H9 (cell line): ENCODE data around the gene CEP68. TPM values are rescaled to one million over a fixed set of nuclear protein-coding genes. Genes with fewer than 3 reads are reported as not detected.

Experiments
- DNase-seq: peaks from one replicate; pipeline ENCODE4 v3.0.0-alpha.2; 2017
- H2AFZ ChIP-seq: one replicate; pipeline ENCODE4 v1.6.1; 2013; ENCODE audit warnings: mild to moderate bottlenecking, low read length, control low read depth, moderate library complexity
- H2AK5ac ChIP-seq: 2 replicates; pipeline ENCODE4 v1.6.1; 2013; ENCODE audit warnings: low read length, control low read depth, mixed read lengths; ENCODE audit not compliant: insufficient read length
- H2BK120ac ChIP-seq: one replicate; pipeline ENCODE4 v1.6.1; 2013; ENCODE audit warnings: low read depth, mild to moderate bottlenecking, low read length, control low read depth, inconsistent platforms; ENCODE audit not compliant: poor library complexity, severe bottlenecking
- H2BK12ac ChIP-seq: 2 replicates; pipeline ENCODE4 v1.6.1; 2013; ENCODE audit warnings: low read length, control low read depth, mixed read lengths, low read depth; ENCODE audit not compliant: insufficient read length
- H2BK15ac ChIP-seq: 2 replicates; pipeline ENCODE4 v1.6.1; 2013; ENCODE audit warnings: low read depth, low read length, control low read depth
- H2BK20ac ChIP-seq: one replicate; pipeline ENCODE4 v1.6.1; 2013; ENCODE audit warnings: low read depth, mild to moderate bottlenecking, low read length, control low read depth, inconsistent platforms; ENCODE audit not compliant: poor library complexity, severe bottlenecking
- H2BK5ac ChIP-seq: 2 replicates; pipeline ENCODE4 v1.6.1; 2013; ENCODE audit warnings: low read length, control low read depth, mixed read lengths; ENCODE audit not compliant: insufficient read length
- H3K14ac ChIP-seq: 2 replicates; pipeline ENCODE4 v1.6.1; 2013; ENCODE audit warnings: low read length, control low read depth; ENCODE audit not compliant: insufficient read depth
- H3K18ac ChIP-seq: 2 replicates; pipeline ENCODE4 v1.6.1; 2013; ENCODE audit warnings: low read depth, mild to moderate bottlenecking, mixed read lengths, low read length, control low read depth; ENCODE audit not compliant: insufficient read length
- H3K23ac ChIP-seq: 2 replicates; pipeline ENCODE4 v1.6.1; 2013; ENCODE audit warnings: low read length, control low read depth, mixed read lengths, low read depth; ENCODE audit not compliant: insufficient read length
- H3K23me2 ChIP-seq: 2 replicates; pipeline ENCODE4 v1.6.1; 2013; ENCODE audit warnings: low read depth, mild to moderate bottlenecking, mixed read lengths, low read length, control low read depth; ENCODE audit not compliant: insufficient read length, poor library complexity, severe bottlenecking
- H3K27ac ChIP-seq: 2 replicates; pipeline ENCODE4 v1.5.1; 2013; ENCODE audit warnings: low read length, control low read depth, mixed read lengths, low read depth; ENCODE audit not compliant: insufficient read length
- H3K27me3 ChIP-seq: 2 replicates; pipeline ENCODE4 v1.6.1; 2013; ENCODE audit warnings: low read length, control low read depth, inconsistent platforms; ENCODE audit not compliant: insufficient read depth
- H3K4ac ChIP-seq: 2 replicates; pipeline ENCODE4 v1.6.1; 2013; ENCODE audit warnings: low read depth, mild to moderate bottlenecking, control low read depth, inconsistent platforms, low read length, moderate library complexity
- H3K4me1 ChIP-seq: 2 replicates; pipeline ENCODE4 v1.6.1; 2013; ENCODE audit warnings: low read length, control low read depth, inconsistent platforms; ENCODE audit not compliant: insufficient read depth
- H3K4me2 ChIP-seq: 2 replicates; pipeline ENCODE4 v1.6.1; 2013; ENCODE audit warnings: low read length, control low read depth, mixed read lengths; ENCODE audit not compliant: insufficient read length, insufficient read depth
- H3K56ac ChIP-seq: 2 replicates; pipeline ENCODE4 v1.6.1; 2013; ENCODE audit warnings: low read depth, mild to moderate bottlenecking, mixed read lengths, low read length, control low read depth; ENCODE audit not compliant: insufficient read length
- H3K79me1 ChIP-seq: 2 replicates; pipeline ENCODE4 v1.6.1; 2013; ENCODE audit warnings: low read depth, mild to moderate bottlenecking, moderate library complexity, low read length, control low read depth, inconsistent platforms; ENCODE audit not compliant: insufficient read depth, poor library complexity, severe bottlenecking
- H3K79me2 ChIP-seq: 2 replicates; pipeline ENCODE4 v1.6.1; 2013; ENCODE audit warnings: low read length, control low read depth, inconsistent platforms; ENCODE audit not compliant: insufficient read depth
- H3K9ac ChIP-seq: 2 replicates; pipeline ENCODE4 v1.6.1; 2013; ENCODE audit warnings: low read length, control low read depth, mixed read lengths; ENCODE audit not compliant: insufficient read length; ENCODE audit errors: extremely low read depth
- H3K9me3 ChIP-seq: one replicate; pipeline ENCODE4 v1.6.1; 2013; ENCODE audit warnings: low read depth, low read length, inconsistent platforms; ENCODE audit not compliant: control insufficient read depth
- H3T11ph ChIP-seq: one replicate; pipeline ENCODE4 v1.6.1; 2013; ENCODE audit warnings: mild to moderate bottlenecking, low read length, control low read depth, inconsistent platforms
- H4K20me1 ChIP-seq: one replicate; pipeline ENCODE4 v1.6.1; 2013; ENCODE audit not compliant: control insufficient read depth, insufficient read length, insufficient read depth
- H4K5ac ChIP-seq: 2 replicates; pipeline ENCODE4 v1.6.1; 2013; ENCODE audit warnings: low read depth, mild to moderate bottlenecking, mixed read lengths, low read length, control low read depth; ENCODE audit not compliant: insufficient read length
- H4K8ac ChIP-seq: replicated peaks from 2 replicates; pipeline ENCODE4 v1.6.1; 2013; ENCODE audit warnings: low read length, control low read depth, mixed read lengths, low read depth; ENCODE audit not compliant: insufficient read length
- H4K91ac ChIP-seq: 2 replicates; pipeline ENCODE4 v1.6.1; 2013; ENCODE audit warnings: low read depth, mild to moderate bottlenecking, moderate library complexity, mixed read lengths, low read length, control low read depth; ENCODE audit not compliant: insufficient read length
- H3K27ac Mint-ChIP-seq, 3 experiments: 2 replicates in 2 of 3; 3 replicates in 1 of 3; pipeline ENCODE4 v1.8.0; 2020 to 2021; ENCODE audit warnings: mixed read lengths in 3 of 3, mild to moderate bottlenecking in 1 of 3, moderate library complexity in 1 of 3
- H3K27me3 Mint-ChIP-seq: 2 replicates; pipeline ENCODE4 v1.8.0; 2021; ENCODE audit warnings: low read depth, mild to moderate bottlenecking, moderate library complexity, mixed read lengths
- H3K36me3 Mint-ChIP-seq, 3 experiments: 2 replicates in 2 of 3; 3 replicates in 1 of 3; pipeline ENCODE4 v1.8.0; 2020 to 2021; ENCODE audit warnings: low read depth in 3 of 3, mixed read lengths in 3 of 3; ENCODE audit not compliant: insufficient read depth in 1 of 3
- H3K4me1 Mint-ChIP-seq, 2 experiments: 2 replicates each; pipeline ENCODE4 v1.8.0; 2020; ENCODE audit warnings: mixed read lengths in 2 of 2
- H3K4me3 Mint-ChIP-seq, 2 experiments: 2 replicates in 1 of 2; 3 replicates in 1 of 2; pipeline ENCODE4 v1.8.0; 2020 to 2021; ENCODE audit warnings: mild to moderate bottlenecking in 2 of 2, mixed read lengths in 2 of 2, moderate library complexity in 1 of 2
- H3K9me3 Mint-ChIP-seq, 2 experiments: 2 replicates in 1 of 2; 3 replicates in 1 of 2; pipeline ENCODE4 v1.8.0; 2020; ENCODE audit warnings: mild to moderate bottlenecking in 2 of 2, mixed read lengths in 2 of 2, moderate library complexity in 1 of 2
- WGBS: extraction: QIAGEN DNeasy Blood & Tissue Kit; methylation state at CpG from one replicate; pipeline ENCODE4 v1.1.7; 2013; ENCODE audit warnings: missing lambda C conversion rate, low lambda C conversion rate, mixed read lengths; ENCODE audit not compliant: insufficient read length; ENCODE audit errors: extremely low coverage; 5-methylcytosine and 5-hydroxymethylcytosine counted together
- total RNA-seq: library from RNA; stranded (reverse); gene quantifications from 2 replicates; pipeline ENCODE4 v1.2.1, GENCODE V29; 2021
- TF ChIP-seq, protein P1 (sequence below): fragments of 200-600 bp; sonication (generic); conservative IDR thresholded peaks from 3 replicates; pipeline ENCODE4 v1.8.0; 2021; ENCODE audit warnings: antibody characterized with exemption, mild to moderate bottlenecking

The CEP68 gene
- total RNA-seq, 1 experiment from 2014 or later: 20.2 TPM

DNA sequence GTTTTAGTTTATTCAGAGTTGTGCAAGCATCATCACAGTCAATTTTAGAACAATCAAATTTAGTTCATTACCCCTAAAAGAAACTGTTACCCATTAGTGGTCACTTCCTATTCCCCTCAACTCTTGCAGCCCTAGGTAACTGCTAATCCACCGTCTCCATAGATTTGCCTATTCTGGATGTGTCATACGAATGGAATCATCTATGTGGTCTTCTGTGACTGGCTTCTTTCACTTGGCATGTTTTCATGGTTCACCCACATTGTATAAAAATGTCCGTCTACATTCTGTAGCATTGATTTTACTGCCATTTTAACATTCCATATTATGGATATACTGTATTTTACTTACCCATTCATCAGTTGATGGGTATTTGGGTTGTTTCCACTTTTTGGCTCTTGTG, 5.3 kb upstream of the CEP68 start:
- no peak overlapping the region for H4K91ac ChIP-seq
- no peak for DNase-seq
- no peak overlapping the region for H3K23ac ChIP-seq
- Mint-ChIP-seq H3K9me3 (peaks cover 18 to 25% of the 10 kb centered on the region in 2 experiments), H3K4me1 (peaks cover 20 to 31% of the 10 kb centered on the region in 2 experiments), H3K27ac (no peak overlapping the region), H3K27me3 (peaks cover 9% of the 10 kb centered on the region), H3K36me3 (peaks cover 28 to 45% (median 42%) of the 10 kb centered on the region in 3 experiments), H3K4me3 (no peak overlapping the region)
- H3K79me2 ChIP-seq: no peaks in the 10 kb centered on the region
- no peak overlapping the region for H3K4me2 ChIP-seq
- no peak overlapping the region for H2BK12ac ChIP-seq
- no peak overlapping the region for H2AK5ac ChIP-seq
- H3K9me3 ChIP-seq: peaks cover 11% of the 10 kb centered on the region
- no peaks in the 10 kb centered on the region for H3K27me3 ChIP-seq
- H3K9ac ChIP-seq: no peak overlapping the region
- no peak overlapping the region for H2BK15ac ChIP-seq
- H2BK120ac ChIP-seq: no peak overlapping the region
- H4K5ac ChIP-seq: no peak overlapping the region
- no CpG with 5 or more reads among the region's 3 CpGs for WGBS
- TF ChIP-seq, protein P1, sequence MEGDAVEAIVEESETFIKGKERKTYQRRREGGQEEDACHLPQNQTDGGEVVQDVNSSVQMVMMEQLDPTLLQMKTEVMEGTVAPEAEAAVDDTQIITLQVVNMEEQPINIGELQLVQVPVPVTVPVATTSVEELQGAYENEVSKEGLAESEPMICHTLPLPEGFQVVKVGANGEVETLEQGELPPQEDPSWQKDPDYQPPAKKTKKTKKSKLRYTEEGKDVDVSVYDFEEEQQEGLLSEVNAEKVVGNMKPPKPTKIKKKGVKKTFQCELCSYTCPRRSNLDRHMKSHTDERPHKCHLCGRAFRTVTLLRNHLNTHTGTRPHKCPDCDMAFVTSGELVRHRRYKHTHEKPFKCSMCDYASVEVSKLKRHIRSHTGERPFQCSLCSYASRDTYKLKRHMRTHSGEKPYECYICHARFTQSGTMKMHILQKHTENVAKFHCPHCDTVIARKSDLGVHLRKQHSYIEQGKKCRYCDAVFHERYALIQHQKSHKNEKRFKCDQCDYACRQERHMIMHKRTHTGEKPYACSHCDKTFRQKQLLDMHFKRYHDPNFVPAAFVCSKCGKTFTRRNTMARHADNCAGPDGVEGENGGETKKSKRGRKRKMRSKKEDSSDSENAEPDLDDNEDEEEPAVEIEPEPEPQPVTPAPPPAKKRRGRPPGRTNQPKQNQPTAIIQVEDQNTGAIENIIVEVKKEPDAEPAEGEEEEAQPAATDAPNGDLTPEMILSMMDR: no peak
- no peak overlapping the region for H2BK5ac ChIP-seq
- peaks cover 3% of the 10 kb centered on the region; the same call in 1 of the 2 replicates for H3K4me1 ChIP-seq
- H3K4ac ChIP-seq: no peak overlapping the region
- no peak overlapping the region for H3K27ac ChIP-seq
- no peaks in the 10 kb centered on the region for H4K20me1 ChIP-seq
- H3K18ac ChIP-seq: no peak overlapping the region
- no peaks in the 10 kb centered on the region for H3K23me2 ChIP-seq
- H3K79me1 ChIP-seq: no peaks in the 10 kb centered on the region
- no peak overlapping the region for H3K56ac ChIP-seq
- H3T11ph ChIP-seq: no peak overlapping the region
- H3K14ac ChIP-seq: no peak overlapping the region
- H2BK20ac ChIP-seq: no peak overlapping the region
- H2AFZ ChIP-seq: no peak overlapping the region
- no peak overlapping the region for H4K8ac ChIP-seq
